8988T (cell line): Measurements from ENCODE around the gene DHRSX.
"Not testable (repeated sequence)": the region's sequence is repeated elsewhere in the genome, so short reads cannot be mapped to it uniquely, and the experiment has no call there.

Experiments
- DNase-seq: peaks from one replicate; pipeline ENCODE4 v3.0.0; 2011

The DHRSX gene

DNA sequence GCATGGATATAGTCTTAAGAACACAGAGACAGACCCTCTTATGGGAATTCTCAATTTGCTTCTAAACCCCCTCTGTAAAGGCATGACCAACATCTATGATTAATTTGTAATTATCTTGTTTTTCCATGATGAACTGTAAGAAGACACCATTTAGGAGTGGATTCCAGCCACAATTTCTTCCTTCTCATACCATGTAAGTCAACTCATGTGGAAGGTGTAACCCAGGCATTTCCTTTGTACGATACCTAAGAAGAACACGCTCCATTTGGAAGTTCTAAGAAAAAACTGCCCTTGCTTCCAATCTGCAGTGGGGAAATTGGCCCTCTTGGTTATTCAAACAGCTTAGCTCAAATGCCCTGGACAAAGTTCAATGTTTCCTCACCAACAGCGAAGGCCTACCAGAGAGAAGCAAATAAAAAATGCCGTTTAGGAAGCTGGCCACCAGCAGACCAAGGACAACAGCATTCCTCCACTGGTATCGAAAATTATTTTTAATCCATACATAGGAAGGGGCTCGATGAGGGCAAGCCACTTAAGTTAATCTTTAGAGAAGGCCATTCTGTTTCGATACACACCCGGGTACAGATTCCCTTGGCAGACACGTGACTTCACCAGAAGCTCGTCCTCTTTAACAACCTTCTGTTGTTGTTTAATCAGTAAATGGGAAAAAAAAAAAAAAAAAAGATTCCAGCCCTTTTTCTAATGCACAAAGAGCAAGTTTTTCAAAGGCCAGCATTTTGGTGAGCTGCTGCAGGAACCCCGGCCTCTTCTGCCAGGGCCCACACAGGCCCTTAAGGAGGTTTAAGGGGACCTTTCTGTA, 2.6 kb downstream of the DHRSX start:
- DNase-seq, result no peak

DNA sequence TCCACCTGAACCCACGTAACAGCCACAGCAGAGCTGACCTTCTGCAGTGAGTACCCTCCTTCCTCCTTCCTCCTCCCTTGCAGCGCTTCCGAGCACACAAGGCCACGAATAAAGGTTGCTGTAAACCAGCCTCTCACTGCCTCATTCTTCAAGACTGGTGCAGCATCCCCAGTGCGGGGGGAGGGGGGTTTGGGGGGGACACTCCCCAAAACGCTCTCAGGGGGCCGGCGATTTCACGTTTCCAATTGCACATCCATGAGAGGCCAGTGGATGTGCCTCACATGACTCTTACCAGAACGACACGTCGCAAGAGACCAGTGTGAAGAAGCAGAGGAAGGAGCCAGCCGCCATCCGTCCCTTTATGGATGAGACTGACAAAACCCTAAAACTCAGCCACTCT, 5.2 kb downstream of the DHRSX start:
- DNase-seq, result no peak

DNA sequence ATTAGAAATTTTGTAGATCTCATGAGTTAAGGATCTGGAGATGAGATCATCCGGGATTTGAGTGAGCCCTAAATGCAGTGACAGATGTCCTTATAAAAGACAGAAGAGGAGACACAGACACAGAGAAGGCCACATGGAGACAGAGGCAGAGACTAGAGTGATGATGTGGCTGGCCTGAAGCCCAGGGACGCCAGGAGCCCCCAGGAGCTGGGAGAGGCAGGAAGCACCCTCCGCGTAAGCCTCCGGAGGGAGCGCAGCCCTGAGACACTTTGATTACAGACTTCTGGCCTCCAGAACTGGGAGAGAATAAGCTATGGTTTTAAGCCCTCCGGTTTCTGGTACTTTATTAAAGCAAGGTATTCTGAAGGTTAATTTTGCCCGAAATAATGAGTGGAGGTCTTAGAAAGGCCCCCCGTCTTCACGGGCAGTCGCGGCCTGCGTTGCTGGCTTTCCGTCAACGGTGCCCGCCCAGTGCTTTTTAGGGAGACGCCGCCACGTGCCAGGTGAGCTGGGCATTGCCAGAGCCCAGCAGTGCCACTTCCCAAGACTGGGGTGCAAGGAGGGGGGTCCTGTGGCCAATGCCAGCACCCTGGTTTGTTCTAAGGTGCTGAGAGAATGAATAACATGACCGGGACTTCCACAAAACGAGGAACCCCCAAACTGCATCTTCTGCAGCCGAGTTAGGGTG, 8.1 kb downstream of the DHRSX start:
- no peak for DNase-seq

DNA sequence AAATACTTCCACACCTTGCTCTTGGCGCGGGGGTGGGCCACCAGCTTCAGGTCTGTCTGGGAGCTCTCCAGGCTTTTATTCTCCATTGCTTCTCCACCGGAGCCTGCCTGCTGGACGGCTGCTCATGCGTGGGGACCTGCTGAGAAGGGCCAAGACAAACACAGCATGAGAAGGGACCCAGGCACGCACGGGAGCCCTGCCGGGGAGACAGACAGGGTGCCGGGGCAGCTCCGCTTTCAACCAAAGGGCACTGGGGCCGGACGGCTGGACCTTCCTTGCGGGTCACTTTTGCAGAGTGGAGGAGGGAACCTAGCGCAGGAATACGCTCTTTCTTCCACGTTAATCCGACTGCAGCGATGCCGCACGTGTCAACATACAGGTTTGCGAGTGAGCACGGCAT, 10.1 kb downstream of the DHRSX start:
- DNase-seq, result no peak

DNA sequence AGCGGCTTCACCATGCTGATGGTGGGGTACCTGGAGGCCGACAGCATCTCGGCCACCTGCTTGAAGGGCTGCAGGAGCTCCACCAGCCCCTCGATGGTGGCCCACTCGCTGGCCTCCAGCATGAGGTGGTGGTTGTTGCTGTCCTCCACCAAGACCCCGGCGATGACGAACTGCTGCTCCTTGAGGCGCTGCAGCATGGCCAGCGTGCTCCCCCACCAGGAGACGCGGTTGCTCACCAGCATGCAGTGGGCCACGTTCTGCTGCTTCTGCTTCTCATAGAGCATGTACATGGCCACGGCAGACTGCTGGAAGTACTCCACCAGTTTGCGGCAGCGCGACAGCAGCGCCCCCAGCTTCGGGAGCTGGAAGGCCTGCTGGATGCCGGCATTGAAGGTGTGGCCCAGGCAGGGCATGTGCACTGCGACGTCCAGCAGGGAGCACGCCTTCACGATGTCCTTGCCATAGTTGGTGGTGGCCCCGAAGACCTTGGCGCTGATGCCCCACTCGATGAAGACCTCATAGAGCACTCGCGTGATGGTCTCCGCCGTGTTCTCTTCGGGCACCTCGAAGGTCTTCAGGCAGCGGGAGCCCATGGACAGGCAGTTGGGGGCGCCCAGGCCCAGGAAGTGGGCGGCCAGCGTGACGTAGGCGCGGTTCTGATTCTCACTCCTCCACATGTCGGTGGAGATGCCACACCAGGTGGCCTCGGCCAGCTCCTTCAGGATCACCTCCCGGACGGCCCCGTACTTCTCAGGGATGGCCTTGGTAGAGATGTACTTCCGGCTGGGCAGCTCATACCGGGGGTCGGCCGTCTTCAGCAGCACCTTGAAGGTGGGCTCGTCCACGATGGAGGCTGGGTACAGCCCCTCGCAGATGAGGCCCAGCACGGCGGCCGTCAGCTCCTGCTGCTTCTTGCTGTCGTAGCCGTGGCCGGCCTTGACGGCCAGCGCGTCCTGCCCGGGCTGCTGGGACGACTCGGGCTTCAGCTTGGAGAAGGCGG, 11.0 kb downstream of the DHRSX start:
- no peak for DNase-seq

DNA sequence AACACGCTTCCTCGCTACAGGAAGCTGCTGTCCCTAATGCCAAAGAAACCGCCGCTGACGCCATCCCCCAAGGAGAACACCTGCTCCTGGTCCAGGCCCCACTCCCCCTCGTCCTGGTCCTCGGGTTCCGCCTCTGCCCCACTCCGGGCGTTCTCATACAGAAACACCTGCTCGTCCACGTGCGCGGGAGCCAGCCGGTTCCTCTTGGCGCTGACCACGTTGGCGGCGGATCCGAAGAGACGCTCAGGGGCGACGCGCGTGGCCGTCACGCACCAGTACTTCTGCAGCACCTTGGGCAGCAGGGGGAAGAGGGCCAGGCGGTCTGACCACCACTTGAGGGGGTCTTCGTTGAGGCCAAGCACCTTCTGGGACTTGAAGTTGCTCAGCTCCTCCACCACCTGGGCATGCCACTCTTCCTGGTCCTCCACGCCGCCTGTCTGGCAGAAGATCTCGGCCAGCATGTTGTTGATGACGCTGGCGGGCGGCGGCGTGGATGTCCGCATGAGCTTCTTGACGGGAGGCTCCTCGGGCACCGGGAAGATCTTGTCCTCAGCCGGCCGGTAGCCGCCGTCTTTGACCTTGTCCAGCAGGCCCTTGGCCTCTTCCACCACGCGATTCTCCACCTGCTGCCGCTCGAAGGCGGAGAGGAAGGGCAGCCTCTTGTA, 12.0 kb downstream of the DHRSX start:
- no peak for DNase-seq

DNA sequence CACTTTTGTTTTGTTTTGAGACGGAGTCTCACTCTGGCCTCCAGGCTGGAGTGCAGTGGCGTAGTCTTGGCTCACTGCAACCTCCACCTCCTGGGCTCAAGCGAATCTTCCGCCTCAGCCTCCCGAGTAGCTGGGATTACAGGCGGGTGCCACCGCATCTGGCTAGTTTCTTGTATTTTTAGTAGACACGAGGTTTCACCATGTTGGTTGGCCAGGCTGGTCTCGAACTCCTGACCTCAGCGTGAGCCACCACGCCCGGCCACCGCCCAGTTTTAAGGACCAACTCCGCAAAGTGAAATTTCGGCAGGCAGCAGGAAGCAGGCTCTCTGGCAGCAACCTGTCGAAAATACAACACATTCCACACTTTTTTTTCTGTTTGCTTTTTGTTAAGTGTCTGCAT, 13.4 kb downstream of the DHRSX start:
- no peak for DNase-seq

DNA sequence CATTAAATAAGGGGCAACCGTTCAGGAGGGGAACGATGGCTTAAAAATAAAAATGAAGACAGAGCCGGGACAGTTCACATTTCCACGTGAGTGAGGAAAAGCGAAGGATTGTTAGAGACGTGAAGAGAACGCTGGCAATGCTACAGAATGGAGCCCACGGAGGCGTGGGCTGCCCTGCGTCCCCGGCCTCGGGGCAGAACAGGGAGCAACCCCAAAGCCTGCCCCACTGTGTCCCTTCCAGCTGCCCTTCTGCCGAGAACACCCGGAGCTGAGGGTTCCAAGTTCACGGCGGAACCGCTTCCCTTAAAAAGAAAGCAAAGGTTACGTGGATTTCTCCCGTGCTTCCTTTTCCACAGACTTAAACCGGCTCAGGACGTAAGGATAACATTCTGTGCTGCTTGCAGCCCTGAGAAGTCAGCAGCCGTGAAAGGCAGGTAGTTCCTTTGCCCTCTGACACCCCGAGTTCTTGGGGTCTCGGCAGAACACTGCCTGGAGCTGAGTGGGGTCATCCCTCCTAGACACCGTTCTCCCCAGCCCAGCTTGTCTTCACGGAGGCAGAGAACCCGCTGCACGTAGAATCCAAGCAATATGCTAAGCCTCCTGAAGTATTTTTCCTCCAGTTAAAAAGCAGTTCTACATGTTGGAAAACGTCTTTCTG, 14.2 kb downstream of the DHRSX start:
- DNase-seq, result no peak

DNA sequence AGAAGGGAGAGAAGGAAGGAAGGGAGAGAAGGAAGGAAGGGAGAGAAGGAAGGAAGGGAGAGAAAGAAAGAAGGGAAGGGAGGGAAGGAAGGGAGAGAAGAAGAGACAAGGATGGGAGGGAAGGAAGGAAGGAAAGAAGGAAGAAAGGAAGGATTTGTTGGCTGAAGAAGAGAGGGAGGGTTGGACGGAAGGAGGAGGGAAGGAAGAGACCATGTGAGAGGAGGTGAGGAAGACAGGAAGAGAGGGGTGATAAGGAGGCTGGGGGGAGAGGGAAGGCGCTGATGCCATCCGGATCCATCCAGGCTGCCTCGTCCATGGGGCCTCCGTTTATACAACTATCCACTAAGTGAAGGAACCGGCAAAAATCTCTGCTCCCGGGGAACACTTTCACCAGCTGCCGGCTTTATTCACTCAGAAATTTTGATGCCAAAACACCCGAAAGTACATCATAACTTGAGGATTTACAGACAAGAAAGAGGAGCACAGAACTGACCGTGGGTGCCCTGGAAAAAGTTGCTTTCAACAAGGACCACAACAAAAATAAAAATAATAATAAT, 14.9 kb downstream of the DHRSX start:
- DNase-seq, result no peak

DNA sequence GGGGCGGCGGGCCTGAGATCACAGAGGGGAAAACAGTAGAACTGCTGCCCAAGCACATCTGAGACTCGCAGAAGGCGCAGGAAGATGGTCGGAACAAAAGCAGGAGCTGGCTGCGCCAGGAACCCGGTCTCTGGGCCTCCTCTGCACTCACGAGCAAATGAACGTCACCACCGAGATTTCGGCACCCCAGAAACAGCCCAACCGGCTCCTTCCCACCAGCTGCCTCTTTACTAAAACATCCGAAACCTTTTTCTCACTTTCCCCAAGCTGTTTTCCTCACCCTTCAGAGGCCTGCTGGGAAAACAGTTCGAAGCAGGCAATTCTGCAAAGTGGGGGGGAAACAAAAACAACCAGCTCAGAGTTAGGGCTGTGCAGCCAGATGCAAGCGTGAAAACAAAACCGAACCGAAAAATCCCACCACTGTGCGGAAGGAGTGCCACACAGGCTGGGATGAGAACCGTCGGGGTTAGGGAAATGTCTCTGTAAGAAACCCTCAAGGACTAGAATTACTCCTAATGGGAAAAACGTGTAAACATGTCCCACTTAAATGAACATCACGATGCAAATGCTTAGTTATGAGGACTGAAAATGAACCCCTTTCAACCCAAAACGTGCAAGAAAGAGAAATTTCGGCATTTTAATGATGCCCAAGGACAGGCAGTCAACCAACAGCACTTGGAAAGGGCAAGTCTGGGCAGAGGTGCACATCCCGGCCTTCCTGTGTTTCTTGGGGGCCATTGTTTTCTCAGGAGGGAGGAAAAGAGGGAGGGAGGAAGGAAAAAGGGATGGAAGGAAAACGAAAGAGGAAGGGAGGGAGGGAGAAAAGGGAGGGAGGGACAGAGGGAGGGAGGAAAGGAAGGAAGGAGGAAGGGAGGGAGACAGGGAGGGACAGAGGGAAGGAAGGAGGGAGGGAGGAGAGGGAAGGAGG, 15.8 kb downstream of the DHRSX start:
- DNase-seq, result no peak

DNA sequence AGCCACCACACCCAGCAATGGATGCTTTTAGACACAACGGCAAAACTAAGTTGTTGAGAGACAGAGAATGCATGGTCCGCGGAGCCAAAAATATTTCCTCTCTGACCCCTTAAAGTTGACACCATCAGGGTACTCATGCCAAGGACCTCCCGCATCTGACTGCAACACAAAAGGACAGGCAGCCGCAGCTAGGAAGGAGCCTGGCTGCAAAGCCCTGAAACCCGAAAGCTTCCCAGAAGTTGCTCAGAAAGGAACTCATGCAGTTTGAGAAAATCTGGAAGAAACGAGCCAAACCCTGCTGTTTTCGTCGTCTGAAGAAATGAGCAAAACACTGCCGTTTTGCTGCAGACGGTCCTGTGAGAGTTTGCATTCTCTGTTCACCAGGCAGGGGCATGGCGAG, 16.5 kb downstream of the DHRSX start:
- no peak for DNase-seq

DNA sequence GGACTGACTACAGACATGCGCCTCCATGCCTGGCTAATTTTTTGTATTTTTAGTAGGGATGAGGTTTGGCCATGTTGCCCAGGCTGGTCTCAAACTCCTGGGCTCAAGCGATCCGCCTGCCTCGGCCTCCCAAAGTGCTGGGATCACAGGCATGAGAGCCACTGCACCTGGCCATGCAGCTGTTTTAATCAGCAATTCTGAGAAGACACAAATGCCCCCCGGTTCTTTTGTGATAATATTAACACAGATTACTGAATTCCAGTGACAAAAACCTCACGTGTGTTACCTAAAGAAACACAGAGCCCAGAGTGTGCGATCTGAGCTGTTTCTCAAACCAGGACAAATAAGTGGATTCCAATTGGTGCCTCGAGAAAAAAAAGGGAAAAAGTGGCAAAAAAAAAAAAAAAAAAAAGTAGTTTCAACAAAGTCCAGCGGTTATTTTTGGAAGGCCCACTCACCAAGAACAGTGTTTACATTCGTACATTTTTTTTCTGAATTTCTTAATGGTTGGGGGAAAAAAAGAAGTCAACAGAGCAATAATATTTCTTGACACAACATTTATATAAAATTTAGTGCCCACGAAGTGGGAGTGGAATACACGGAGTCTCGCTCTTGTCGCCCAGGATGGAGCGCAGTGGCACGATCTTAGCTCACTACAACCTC, 17.2 kb downstream of the DHRSX start:
- no peak for DNase-seq

DNA sequence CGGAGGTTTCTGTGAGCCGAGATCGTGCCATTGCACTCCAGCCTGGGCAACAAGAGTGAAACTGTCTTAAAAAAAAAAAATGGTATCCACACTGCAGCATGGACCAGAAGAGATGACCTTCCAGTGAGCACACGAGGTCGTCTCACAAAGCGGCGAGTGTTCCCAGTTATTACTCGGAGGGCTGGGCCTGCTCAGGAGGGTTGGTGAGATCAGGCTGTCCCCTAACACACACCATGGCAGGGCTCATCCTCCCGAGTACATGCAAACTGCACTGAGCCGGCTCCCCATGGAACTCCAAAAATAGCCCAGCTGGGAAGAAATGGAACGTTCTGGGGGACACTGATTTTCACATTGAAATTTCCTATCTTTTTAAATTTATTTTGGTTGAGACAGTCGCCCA, 19.2 kb downstream of the DHRSX start:
- DNase-seq, result not testable (repeated sequence)

DNA sequence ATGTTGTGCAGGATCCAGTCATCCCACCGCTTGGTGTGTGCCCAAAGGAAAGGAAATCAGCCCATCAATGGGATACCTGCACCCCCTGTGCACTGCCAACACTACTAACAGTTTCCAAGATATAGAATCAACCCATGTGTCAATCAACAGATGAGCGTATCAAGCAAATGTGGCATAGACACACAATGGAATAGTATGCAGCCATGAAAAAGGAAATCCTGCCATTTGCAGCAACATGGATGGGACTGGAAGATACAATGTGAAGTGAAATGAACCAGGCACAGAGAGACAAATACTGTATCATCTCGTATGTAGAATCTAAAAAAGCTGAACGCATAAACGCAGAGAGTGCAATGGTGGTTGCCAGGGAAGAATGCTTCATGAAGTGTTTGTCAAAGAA, 20.8 kb downstream of the DHRSX start:
- DNase-seq, result not testable (repeated sequence)

DNA sequence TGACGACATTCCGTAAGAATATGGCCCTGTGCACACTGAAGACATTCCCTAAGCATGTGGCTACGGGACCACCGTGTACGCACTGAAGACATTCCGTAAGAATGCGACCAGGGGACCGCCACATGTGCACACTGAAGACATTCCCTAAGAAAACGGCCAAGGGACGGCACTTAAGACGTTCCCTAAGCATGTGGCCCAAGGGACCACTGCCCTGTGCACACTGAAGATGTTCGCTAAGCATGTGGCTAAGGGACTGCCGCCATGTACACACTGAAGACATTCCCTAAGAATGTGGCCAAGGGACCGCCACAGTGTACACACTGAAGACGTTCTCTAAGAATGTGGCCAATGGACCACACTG, 21.4 kb downstream of the DHRSX start:
- no peak for DNase-seq

DNA sequence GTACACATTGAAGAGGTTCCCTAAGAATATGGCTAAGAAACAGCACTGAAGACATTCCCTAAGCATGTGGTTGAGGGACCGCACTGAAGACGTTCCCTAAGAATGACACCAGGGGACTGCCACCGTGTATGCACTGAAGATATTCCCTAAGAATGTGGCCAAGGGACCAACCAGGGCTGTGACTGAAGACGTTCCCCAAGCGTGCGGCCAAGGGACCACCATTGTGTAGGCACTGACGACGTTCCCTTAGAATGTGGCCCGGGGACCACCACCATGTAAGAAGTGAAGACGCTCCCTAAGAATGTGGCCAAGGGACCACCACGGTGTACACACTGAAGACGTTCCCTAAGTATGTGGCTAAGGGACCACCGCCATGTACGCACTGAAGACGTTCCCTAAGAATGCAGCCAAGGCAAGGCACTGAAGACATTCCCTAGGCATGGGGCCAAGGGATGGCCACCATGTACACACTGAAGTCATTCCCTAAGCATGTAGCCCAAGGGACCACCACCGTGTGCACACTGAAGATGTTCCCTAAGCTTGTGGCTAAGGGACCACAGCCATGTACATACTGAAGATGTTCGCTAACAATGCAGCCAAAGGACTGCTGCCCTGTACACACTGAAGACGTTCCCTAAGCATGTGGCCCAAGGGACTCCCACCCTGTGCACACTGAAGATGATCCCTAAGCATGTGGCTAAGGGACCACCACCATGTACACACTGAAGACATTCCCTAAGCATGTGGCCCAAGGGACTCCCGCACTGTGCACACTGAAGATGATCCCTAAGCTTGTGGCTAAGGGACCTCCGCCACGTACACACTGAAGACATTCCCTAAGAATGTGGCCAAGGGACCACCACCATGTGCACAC, 22.0 kb downstream of the DHRSX start:
- DNase-seq, result no peak

DNA sequence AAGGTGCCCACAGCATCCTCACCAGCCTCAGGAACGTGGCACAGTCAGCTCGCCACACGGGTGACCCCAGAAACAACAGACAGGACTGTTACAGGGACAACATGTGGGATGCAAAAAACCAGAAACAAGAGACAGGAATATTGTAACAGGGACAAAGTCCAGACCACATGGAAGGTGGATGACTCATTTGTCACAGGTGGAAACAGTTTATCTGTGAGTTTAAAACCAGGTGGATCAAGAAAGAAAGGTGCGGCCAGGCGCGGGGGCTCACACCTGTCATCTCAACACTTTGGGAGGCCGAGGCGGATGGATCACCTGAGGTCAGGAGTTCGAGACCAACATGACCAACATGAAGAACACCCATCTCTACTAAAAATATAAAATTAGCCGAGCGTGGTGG, 23.5 kb downstream of the DHRSX start:
- DNase-seq, result not testable (repeated sequence)

DNA sequence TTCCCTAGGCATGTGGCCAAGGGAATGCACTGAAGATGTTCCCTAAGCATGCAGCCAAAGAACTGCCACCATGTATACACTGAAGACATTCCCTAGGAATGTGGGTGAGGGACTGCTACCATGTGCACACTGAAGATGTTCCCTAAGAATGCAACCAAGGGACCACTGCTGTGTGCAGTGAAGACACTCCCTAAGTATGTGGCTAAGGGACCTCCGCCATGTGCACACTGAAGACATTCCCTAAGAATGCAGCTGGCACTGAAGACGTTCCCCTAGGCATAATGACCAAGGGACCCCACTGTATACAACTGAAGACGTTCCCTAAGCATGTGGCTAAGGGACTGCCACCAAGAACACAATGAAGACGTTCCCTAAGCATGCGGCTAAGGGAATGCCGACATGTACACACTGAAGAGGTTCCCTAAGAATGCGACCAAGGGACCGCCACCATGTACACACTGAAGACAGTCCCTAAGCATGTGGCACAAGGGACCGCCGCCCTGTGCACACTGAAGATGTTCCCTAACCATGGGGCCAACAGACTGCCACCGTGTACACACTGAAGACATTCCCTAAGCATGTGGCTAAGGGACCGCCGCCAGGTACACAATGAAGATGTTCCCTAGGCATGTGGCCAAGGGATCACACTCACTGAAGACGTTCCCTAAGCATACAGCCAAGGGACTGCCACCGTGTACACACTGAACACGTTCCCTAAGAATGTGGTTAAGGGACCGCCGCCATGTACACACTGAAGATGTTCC, 25.6 kb downstream of the DHRSX start:
- DNase-seq, result no peak
